ENCODE results near the gene KAT6B.

DNA sequence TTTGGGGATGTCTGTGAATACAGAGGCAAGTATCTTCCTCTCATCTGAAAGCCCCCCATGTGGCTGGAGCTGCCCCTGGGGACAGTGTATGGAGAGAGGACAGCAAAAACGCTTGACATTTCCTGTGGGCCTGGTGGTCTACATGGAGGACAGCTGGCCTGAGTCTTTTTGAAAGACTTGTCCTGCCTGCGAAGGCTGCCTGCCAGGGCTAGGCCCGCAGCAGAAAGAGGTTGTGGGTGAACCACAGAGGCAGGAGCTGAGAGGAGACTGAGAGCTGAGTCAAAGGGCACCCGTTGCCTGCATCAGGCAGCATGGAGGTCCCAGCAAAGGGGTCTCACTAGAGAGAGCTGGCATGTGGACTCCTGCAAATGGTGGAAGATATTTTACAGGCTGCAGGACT is 66.4 kb downstream of the KAT6B start:
- TF ChIP-seq, protein P1, sequence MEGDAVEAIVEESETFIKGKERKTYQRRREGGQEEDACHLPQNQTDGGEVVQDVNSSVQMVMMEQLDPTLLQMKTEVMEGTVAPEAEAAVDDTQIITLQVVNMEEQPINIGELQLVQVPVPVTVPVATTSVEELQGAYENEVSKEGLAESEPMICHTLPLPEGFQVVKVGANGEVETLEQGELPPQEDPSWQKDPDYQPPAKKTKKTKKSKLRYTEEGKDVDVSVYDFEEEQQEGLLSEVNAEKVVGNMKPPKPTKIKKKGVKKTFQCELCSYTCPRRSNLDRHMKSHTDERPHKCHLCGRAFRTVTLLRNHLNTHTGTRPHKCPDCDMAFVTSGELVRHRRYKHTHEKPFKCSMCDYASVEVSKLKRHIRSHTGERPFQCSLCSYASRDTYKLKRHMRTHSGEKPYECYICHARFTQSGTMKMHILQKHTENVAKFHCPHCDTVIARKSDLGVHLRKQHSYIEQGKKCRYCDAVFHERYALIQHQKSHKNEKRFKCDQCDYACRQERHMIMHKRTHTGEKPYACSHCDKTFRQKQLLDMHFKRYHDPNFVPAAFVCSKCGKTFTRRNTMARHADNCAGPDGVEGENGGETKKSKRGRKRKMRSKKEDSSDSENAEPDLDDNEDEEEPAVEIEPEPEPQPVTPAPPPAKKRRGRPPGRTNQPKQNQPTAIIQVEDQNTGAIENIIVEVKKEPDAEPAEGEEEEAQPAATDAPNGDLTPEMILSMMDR (IDR thresholded peaks at IDR 0.05; ENCODE audit: control extremely low read depth in 1 of 3, insufficient read depth in 1 of 3, low read depth in 1 of 3, low read length in 3 of 3), result no peak
- no peak for TF ChIP-seq EZH2 (IDR thresholded peaks at IDR 0.05; ENCODE audit: low read depth, low read length, severe bottlenecking)
- no peak for TF ChIP-seq YY1 (IDR thresholded peaks at IDR 0.05; ENCODE audit: low read depth, low read length)
- TF ChIP-seq HDAC2 (IDR thresholded peaks at IDR 0.05; ENCODE audit: borderline replicate concordance in 1 of 2, low read depth in 2 of 2, low read length in 2 of 2), result no peak
- no peak for TF ChIP-seq TBP (IDR thresholded peaks at IDR 0.05; ENCODE audit: low read depth, low read length)

Measured in H1 (cell line).